Lower leg skin (tissue), 4 donors: Measurements from ENCODE around the gene RNASE2. TPM values are rescaled to one million over a fixed set of nuclear protein-coding genes. Genes with fewer than 3 reads are reported as not detected.

Experiments used
- DNase-seq, 2 donors: peaks; one replicate each; pipeline ENCODE4 v3.0.0-alpha.2; 2019; ENCODE audit warnings: low spot score in 2 of 2
- H3K4me3 ChIP-seq: fragments of 200-600 bp; sonication (generic); 2 replicates; pipeline ENCODE4 v1.5.1; 2017; ENCODE audit warnings: mild to moderate bottlenecking, low read depth; ENCODE audit not compliant: poor library complexity, severe bottlenecking
- POLR2A ChIP-seq, 2 donors: fragments of 450-650 bp; IDR thresholded peaks; one replicate each; pipeline ENCODE4 v1.6.1; 2016 to 2017; ENCODE audit warnings: antibody characterized with exemption in 2 of 2, mild to moderate bottlenecking in 1 of 2, moderate library complexity in 1 of 2
- WGBS, 2 donors: methylation state at CpG; one replicate each; pipeline ENCODE4 v1.1.5; 2018; 5-methylcytosine and 5-hydroxymethylcytosine counted together
- intact Hi-C: fragments of 100-400 bp; cut with DNase I; formaldehyde crosslinking; loops from one replicate; pipeline ENCODE4 v1.15.0; 2023; ENCODE audit warnings: low total_unique reads
- total RNA-seq, 4 donors: library from RNA; depleted of rRNA; stranded (reverse); fragments of >200 nt; gene quantifications; one replicate each; pipeline ENCODE4 v1.1.0, GENCODE V29; 2016
- TF ChIP-seq, protein P1 (sequence below), 3 donors: fragments of 450-650 bp; IDR thresholded peaks; one replicate each; pipeline ENCODE4 v1.5.1; 2016; ENCODE audit warnings: antibody characterized with exemption in 3 of 3, mild to moderate bottlenecking in 3 of 3, moderate library complexity in 2 of 3

RNASE2 gene
- total RNA-seq, 4 donors from 2014 or later: 0.96 TPM; not detected in 3

DNA sequence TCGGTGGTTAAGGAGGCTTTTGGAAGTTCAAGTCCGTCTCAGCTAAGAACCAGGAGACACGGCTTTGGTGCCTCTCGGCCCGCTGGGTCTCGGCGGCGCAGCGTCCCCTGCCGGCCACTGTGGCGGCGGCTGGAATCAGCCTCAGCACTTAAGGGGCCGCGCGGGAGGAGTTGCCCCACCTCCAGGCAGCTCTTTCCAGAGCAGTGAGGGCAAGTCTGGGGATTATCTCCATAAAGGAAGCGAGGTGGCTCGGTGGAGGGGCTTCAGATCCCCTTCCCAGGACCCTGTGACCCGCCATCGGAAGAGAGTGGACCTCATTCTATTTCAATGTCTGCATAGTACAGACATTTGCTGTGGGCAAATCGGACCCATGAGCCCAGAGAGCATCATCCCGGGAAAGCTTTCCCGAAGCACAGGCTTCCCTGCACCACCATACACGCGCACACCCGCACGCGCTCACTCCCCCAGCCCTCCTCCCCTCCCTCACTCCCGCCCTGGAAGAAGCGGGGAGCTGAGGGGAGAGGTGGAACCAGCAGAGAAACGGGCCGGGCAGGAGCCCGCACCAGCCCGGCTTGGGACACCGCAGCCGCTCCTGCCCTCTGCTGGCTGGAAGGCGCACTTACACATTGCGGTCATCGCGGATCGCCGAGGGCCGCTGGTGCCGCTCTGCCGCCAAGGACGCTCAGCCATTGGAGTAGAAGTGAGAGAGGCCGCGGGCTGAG is 15.9 kb downstream of the RNASE2 start:
- DNase-seq: peak; percentile 75 to 96

DNA sequence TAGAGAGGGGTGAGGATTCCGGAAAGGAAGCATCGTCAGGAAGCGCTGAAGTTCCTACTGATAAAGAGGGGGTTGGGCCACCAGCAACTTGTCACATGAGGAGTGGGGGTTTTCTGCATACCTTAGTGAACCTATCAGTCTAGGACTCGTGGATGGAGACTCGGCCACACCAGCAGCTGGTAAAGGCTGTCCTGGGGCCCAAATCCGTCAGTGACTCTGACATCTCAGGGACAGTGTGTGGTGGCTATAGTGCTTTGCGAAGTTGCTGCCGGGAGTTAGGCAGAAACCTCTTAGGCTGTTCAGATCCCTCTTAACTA is 16.4 kb downstream of the RNASE2 start:
- TF ChIP-seq, protein P1, sequence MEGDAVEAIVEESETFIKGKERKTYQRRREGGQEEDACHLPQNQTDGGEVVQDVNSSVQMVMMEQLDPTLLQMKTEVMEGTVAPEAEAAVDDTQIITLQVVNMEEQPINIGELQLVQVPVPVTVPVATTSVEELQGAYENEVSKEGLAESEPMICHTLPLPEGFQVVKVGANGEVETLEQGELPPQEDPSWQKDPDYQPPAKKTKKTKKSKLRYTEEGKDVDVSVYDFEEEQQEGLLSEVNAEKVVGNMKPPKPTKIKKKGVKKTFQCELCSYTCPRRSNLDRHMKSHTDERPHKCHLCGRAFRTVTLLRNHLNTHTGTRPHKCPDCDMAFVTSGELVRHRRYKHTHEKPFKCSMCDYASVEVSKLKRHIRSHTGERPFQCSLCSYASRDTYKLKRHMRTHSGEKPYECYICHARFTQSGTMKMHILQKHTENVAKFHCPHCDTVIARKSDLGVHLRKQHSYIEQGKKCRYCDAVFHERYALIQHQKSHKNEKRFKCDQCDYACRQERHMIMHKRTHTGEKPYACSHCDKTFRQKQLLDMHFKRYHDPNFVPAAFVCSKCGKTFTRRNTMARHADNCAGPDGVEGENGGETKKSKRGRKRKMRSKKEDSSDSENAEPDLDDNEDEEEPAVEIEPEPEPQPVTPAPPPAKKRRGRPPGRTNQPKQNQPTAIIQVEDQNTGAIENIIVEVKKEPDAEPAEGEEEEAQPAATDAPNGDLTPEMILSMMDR (IDR thresholded peaks at IDR 0.05): no peak
- no peak for TF ChIP-seq POLR2A (IDR thresholded peaks at IDR 0.05)
- no peak overlapping the region for H3K4me3 ChIP-seq
- WGBS, 2 donors: 12 to 18% methylated on average over 8 of the region's 8 CpGs
- DNase-seq: no peak
- intact Hi-C loops: no loop called here

More for the DNA sequence above, 15.9 kb downstream of the RNASE2 start:
- WGBS, 2 donors: 0 to 1% methylated on average over 43 to 47 of the region's 47 CpGs
- TF ChIP-seq, protein P1 (IDR thresholded peaks at IDR 0.05): peak in 1 of 3 donors; percentile 80
- no peak for TF ChIP-seq POLR2A (IDR thresholded peaks at IDR 0.05)
- H3K4me3 ChIP-seq: peak overlapping the region; percentile 30
- intact Hi-C loops: no loop called here

DNA sequence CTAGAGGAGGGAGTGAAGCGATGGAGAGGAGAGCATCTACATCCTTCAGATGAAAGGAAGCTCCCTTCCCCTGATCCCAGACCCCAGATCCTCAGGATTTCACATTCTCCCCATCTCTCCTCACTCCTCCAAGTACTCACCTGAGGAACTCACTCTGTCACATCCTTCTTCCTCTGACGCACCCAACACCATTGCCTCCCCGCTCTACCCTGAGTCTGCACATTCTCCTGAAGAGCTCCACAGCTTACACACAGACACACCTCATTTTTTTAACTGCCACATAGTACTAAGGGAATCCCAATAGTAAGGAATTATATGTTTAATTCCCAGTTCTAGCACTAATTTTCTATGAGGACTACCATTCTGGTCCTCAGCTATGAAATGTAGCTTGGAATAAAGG is 18.2 kb downstream of the RNASE2 start:
- H3K4me3 ChIP-seq: no peak overlapping the region
- intact Hi-C loops: no loop called here
- TF ChIP-seq POLR2A (IDR thresholded peaks at IDR 0.05): no peak
- TF ChIP-seq, protein P1 (IDR thresholded peaks at IDR 0.05): no peak
- no peak for DNase-seq
- 91 to 96% methylated on average over 3 of the region's 3 CpGs for WGBS, 2 donors

DNA sequence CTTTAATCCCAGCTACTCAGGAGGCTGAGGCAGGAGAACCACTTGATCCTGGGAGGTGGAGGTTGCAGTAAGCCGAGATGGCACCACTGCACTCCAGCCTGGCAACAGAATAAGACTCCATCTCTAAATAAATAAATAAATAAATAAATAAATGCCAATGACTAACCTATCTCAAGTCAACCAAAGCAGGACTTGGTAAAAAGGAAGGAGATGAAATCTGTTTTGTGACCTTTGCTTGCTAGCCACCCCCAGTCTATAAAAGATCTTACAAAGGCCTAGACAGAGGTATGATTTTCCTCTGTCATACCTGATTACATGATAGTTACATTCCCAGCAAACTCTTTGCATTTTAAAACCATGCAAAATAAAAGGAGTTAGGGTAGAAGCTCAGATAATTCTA is 21.0 kb downstream of the RNASE2 start:
- no peak for DNase-seq
- H3K4me3 ChIP-seq: no peak overlapping the region
- 95 to 100% methylated on average over 1 of the region's 1 CpG for WGBS, 2 donors
- TF ChIP-seq POLR2A (IDR thresholded peaks at IDR 0.05): no peak
- TF ChIP-seq, protein P1 (IDR thresholded peaks at IDR 0.05): no peak
- intact Hi-C loops: no loop called here

DNA sequence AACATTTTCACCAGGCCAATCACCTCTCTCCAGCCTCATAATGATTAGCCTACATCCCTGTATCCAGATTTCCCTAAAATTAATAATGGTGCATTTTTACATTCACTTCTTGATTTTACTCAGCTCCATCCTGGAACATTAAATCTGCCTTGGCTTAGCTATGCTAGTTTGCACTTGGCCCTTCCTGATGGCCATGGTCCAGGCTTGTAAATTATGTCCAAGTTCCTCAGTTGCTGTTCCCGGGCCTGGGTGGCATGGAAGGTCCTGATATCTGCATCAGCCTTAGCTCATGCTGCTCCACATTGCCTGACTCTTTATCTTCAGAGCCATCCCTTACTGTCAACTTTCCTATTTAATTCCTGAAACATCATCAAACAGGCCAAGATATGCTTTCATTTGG is 23.4 kb downstream of the RNASE2 start:
- 35 to 64% methylated on average over 1 of the region's 1 CpG for WGBS, 2 donors
- TF ChIP-seq POLR2A (IDR thresholded peaks at IDR 0.05): no peak
- TF ChIP-seq, protein P1 (IDR thresholded peaks at IDR 0.05): no peak
- no peak for DNase-seq
- no peak overlapping the region for H3K4me3 ChIP-seq
- intact Hi-C loops: no loop called here

DNA sequence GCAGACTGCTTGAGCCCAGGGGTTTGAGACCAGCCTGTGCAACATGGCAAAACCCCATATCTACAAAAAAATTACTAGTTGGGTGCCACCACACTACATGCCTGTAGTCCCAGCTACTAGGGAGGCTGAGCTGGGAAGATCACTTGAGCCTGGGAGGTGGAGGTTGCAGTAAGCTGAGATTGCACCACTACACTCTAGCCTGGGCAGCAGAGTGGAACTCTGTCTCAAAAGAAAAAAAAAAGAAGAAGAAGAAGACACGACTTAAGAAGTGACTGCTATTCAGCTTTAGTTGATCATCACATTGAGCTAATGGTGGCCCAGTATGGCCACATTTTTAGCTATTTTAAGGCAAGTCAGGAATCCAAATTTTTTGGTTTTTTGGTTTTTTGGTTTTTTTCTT is 25.6 kb downstream of the RNASE2 start:
- TF ChIP-seq POLR2A (IDR thresholded peaks at IDR 0.05): no peak
- TF ChIP-seq, protein P1 (IDR thresholded peaks at IDR 0.05): no peak
- intact Hi-C loops: no loop called here
- WGBS, 2 donors: 57 to 84% methylated on average over 1 of the region's 1 CpG
- H3K4me3 ChIP-seq: no peak overlapping the region
- DNase-seq: no peak
